HepG2 (cell line): ENCODE measurements around the gene CEBPG. TPM values are rescaled to one million over a fixed set of nuclear protein-coding genes. Genes with fewer than 3 reads are reported as not detected.

ENCODE experiments used
- DR1 ChIP-seq: sonication (generic); formaldehyde crosslinking; IDR thresholded peaks from 2 replicates; pipeline ENCODE4 v1.8.0; 2021; ENCODE audit warnings: mild to moderate bottlenecking, missing genetic modification reagents, inconsistent platforms
- GATAD2A ChIP-seq: IDR thresholded peaks from 2 replicates; pipeline ENCODE4 v1.6.1; 2016
- HMGA1 ChIP-seq: sonication (generic); formaldehyde crosslinking; conservative IDR thresholded peaks from 2 replicates; pipeline ENCODE4 v1.4.0; 2020; ENCODE audit warnings: missing genetic modification reagents
- KDM5B ChIP-seq: sonication (generic); formaldehyde crosslinking; IDR thresholded peaks from 2 replicates; pipeline ENCODE4 v1.4.0; 2020; ENCODE audit warnings: missing genetic modification reagents, mild to moderate bottlenecking, borderline replicate concordance
- MTA1 ChIP-seq: sonication (generic); formaldehyde crosslinking; IDR thresholded peaks from 2 replicates; pipeline ENCODE4 v1.4.0; 2020; ENCODE audit warnings: missing genetic modification reagents, mild to moderate bottlenecking, borderline replicate concordance
- RAD51 ChIP-seq: fragments of 450-650 bp; IDR thresholded peaks from 2 replicates; pipeline ENCODE4 v1.6.1; 2016; ENCODE audit warnings: borderline replicate concordance
- ZBTB26 ChIP-seq: IDR thresholded peaks from 2 replicates; pipeline ENCODE4 v1.6.1; 2016; ENCODE audit warnings: missing compliant biosample characterization, missing genetic modification reagents, borderline replicate concordance
- ZBTB38 ChIP-seq: sonication (generic); formaldehyde crosslinking; IDR thresholded peaks from 2 replicates; pipeline ENCODE4 v1.5.1; 2020; ENCODE audit warnings: mild to moderate bottlenecking, missing genetic modification reagents
- ZC3H13 ChIP-seq: sonication (generic); formaldehyde crosslinking; IDR thresholded peaks from 2 replicates; pipeline ENCODE4 v1.8.1; 2023; ENCODE audit warnings: mild to moderate bottlenecking, missing genetic modification reagents, moderate library complexity
- ZMYM3 ChIP-seq: sonication (generic); formaldehyde crosslinking; IDR thresholded peaks from 2 replicates; pipeline ENCODE4 v1.5.1; 2020; ENCODE audit warnings: mild to moderate bottlenecking, missing genetic modification reagents
- ZNF205 ChIP-seq: IDR thresholded peaks from 2 replicates; pipeline ENCODE4 v1.6.1; 2018; ENCODE audit warnings: missing biosample characterization, missing genetic modification reagents
- ZNF30 ChIP-seq: sonication (generic); formaldehyde crosslinking; IDR thresholded peaks from 2 replicates; pipeline ENCODE4 v1.5.0; 2020; ENCODE audit warnings: mild to moderate bottlenecking, missing genetic modification reagents
- ZNF317 ChIP-seq: sonication (generic); formaldehyde crosslinking; IDR thresholded peaks from 2 replicates; pipeline ENCODE4 v1.5.0; 2020; ENCODE audit warnings: mild to moderate bottlenecking, missing genetic modification reagents
- ZNF512B ChIP-seq: sonication (generic); formaldehyde crosslinking; IDR thresholded peaks from 2 replicates; pipeline ENCODE4 v1.5.1; 2020; ENCODE audit warnings: missing genetic modification reagents, mild to moderate bottlenecking, borderline replicate concordance
- ZNF652 ChIP-seq: IDR thresholded peaks from 2 replicates; pipeline ENCODE4 v1.6.1; 2016; ENCODE audit warnings: low read depth, borderline replicate concordance
- ZNF660 ChIP-seq: sonication (generic); formaldehyde crosslinking; IDR thresholded peaks from 2 replicates; pipeline ENCODE4 v1.5.1; 2020; ENCODE audit warnings: mild to moderate bottlenecking, low read depth, missing genetic modification reagents, borderline replicate concordance
- ZSCAN20 ChIP-seq: sonication (generic); formaldehyde crosslinking; IDR thresholded peaks from 2 replicates; pipeline ENCODE4 v1.4.0; 2020; ENCODE audit warnings: missing genetic modification reagents, mild to moderate bottlenecking, borderline replicate concordance
- ZSCAN30 ChIP-seq: sonication (generic); formaldehyde crosslinking; IDR thresholded peaks from 2 replicates; pipeline ENCODE4 v1.5.0; 2020; ENCODE audit warnings: mild to moderate bottlenecking, missing genetic modification reagents
- polyA plus RNA-seq, 8 experiments: library from polyadenylated mRNA; depleted of rRNA in 3 of 8; stranded (reverse) in 7 of 8; unstranded in 1 of 8; fragments of >200 nt; fragmentation: Illumina TruSeq in 4 of 8; extraction: Trizol in 4 of 8; gene quantifications; 2 replicates each; pipeline versions ENCODE4 v1.2.1 to v1.2.3, GENCODE V29; 2011 to 2016; ENCODE audit warnings: low read depth in 4 of 8, missing spikeins in 1 of 8, mixed read lengths in 1 of 8; ENCODE audit not compliant: insufficient read depth in 1 of 8
- total RNA-seq, 5 experiments: library from RNA; depleted of rRNA; stranded (reverse); fragments of >200 nt; fragmentation: Illumina TruSeq; extraction: Trizol; gene quantifications; 2 replicates each; pipeline ENCODE4 v1.2.3, GENCODE V29; 2016; ENCODE audit warnings: low read depth in 1 of 5
- TF ChIP-seq, protein P1 (sequence below): sonication (generic); formaldehyde crosslinking; IDR thresholded peaks from 2 replicates; pipeline ENCODE4 v1.9.0; 2021; ENCODE audit warnings: mild to moderate bottlenecking, missing genetic modification reagents

Gene CEBPG
- total and polyA plus RNA-seq, 2 of the 13 experiments (the other 11 are each of a cell fraction or from before 2014, with no cell fraction given) = 25.7 to 34.3 TPM

GRCh38 chr19:33396701-33397535 is 23.4 kb downstream of the CEBPG start (continued):
- no peak for TF ChIP-seq ZNF660 (CRISPR knock-in tag)
- no peak for TF ChIP-seq HMGA1
- TF ChIP-seq RAD51 = no peak
- peak; percentile 87; the same call in 1 of the 2 replicates for TF ChIP-seq ZNF205 (CRISPR knock-in tag)
- TF ChIP-seq DR1 = 0 out of 2 replicates have a peak, but pooled peaks have one; percentile 20
- TF ChIP-seq ZBTB26 = no peak
- TF ChIP-seq MTA1 = peak; percentile 98
- TF ChIP-seq, protein P1, sequence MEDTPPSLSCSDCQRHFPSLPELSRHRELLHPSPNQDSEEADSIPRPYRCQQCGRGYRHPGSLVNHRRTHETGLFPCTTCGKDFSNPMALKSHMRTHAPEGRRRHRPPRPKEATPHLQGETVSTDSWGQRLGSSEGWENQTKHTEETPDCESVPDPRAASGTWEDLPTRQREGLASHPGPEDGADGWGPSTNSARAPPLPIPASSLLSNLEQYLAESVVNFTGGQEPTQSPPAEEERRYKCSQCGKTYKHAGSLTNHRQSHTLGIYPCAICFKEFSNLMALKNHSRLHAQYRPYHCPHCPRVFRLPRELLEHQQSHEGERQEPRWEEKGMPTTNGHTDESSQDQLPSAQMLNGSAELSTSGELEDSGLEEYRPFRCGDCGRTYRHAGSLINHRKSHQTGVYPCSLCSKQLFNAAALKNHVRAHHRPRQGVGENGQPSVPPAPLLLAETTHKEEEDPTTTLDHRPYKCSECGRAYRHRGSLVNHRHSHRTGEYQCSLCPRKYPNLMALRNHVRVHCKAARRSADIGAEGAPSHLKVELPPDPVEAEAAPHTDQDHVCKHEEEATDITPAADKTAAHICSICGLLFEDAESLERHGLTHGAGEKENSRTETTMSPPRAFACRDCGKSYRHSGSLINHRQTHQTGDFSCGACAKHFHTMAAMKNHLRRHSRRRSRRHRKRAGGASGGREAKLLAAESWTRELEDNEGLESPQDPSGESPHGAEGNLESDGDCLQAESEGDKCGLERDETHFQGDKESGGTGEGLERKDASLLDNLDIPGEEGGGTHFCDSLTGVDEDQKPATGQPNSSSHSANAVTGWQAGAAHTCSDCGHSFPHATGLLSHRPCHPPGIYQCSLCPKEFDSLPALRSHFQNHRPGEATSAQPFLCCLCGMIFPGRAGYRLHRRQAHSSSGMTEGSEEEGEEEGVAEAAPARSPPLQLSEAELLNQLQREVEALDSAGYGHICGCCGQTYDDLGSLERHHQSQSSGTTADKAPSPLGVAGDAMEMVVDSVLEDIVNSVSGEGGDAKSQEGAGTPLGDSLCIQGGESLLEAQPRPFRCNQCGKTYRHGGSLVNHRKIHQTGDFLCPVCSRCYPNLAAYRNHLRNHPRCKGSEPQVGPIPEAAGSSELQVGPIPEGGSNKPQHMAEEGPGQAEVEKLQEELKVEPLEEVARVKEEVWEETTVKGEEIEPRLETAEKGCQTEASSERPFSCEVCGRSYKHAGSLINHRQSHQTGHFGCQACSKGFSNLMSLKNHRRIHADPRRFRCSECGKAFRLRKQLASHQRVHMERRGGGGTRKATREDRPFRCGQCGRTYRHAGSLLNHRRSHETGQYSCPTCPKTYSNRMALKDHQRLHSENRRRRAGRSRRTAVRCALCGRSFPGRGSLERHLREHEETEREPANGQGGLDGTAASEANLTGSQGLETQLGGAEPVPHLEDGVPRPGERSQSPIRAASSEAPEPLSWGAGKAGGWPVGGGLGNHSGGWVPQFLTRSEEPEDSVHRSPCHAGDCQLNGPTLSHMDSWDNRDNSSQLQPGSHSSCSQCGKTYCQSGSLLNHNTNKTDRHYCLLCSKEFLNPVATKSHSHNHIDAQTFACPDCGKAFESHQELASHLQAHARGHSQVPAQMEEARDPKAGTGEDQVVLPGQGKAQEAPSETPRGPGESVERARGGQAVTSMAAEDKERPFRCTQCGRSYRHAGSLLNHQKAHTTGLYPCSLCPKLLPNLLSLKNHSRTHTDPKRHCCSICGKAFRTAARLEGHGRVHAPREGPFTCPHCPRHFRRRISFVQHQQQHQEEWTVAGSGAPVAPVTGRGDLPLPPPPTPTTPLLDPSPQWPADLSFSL (CRISPR knock-in tag) = no peak
- peak; percentile 87; the same call in 1 of the 2 replicates for TF ChIP-seq ZNF512B (CRISPR knock-in tag)
- no peak for TF ChIP-seq ZSCAN30 (CRISPR knock-in tag)
- TF ChIP-seq ZNF317 (CRISPR knock-in tag) = peak; percentile 78; the same call in 1 of the 2 replicates
- TF ChIP-seq KDM5B (CRISPR knock-in tag) = 0 out of 2 replicates have a peak, but pooled peaks have one; percentile 49
- TF ChIP-seq ZMYM3 (CRISPR knock-in tag) = peak; percentile 96
- peak; percentile 85; the same call in 1 of the 2 replicates for TF ChIP-seq ZC3H13 (CRISPR knock-in tag)
- peak; percentile 86 for TF ChIP-seq ZBTB38 (CRISPR knock-in tag)
- peak; percentile 93 for TF ChIP-seq GATAD2A (CRISPR knock-in tag)
- TF ChIP-seq ZNF30 (CRISPR knock-in tag) = no peak
- TF ChIP-seq ZNF652 (CRISPR knock-in tag) = no peak; the same call in 1 of the 2 replicates
- no peak for TF ChIP-seq ZSCAN20 (CRISPR knock-in tag)
